A549 (cell line): ENCODE data around the gene ECE1. TPM values are rescaled to one million over a fixed set of nuclear protein-coding genes. Genes with fewer than 3 reads are reported as not detected.

Experiments
- ATAC-seq, 2 experiments: fragments of 200-7000 bp in 1 of 2; fragments of >200 bp in 1 of 2; cut with Nextera tagmentation in 1 of 2; cut with Tn5 transposase in 1 of 2; 3 replicates each; pipeline versions ENCODE4 v1.8.0 to v1.9.1; 2018 to 2020; ENCODE audit warnings: mild to moderate bottlenecking in 1 of 2, moderate library complexity in 1 of 2
- CTCF ChIA-PET: fragments of 300-600 bp; sonication (Branson Sonifier 250); formaldehyde crosslinking; extraction: SDS; loops from one replicate; lab custom pipeline; 2021; ENCODE audit warnings: antibody characterized with exemption, inconsistent platforms; lab: Yijun Ruan, JAX
- POLR2A ChIA-PET: fragments of 350-600 bp; formaldehyde crosslinking; extraction: SDS; loops from one replicate; lab custom pipeline; 2021; ENCODE audit warnings: antibody characterized with exemption, inconsistent platforms; lab: Yijun Ruan, JAX
- DNase-seq, 2 experiments: peaks; one replicate each; pipeline versions ENCODE4 v3.0.0 to v3.0.0-alpha.2; 2011 to 2016; ENCODE audit warnings: low read depth in 1 of 2, low spot score in 1 of 2
- FAIRE-seq: peaks from 2 replicates; lab custom pipeline; 2011; peaks lifted over from hg19 to GRCh38; lab: Jason Lieb, UNC
- H3K27ac ChIP-seq, 2 experiments: fragments of >200 bp; sonication (Bioruptor Twin); formaldehyde crosslinking; 3 replicates each; pipeline ENCODE4 v1.5.1; 2016 to 2017
- H3K4me1 ChIP-seq: fragments of >200 bp; sonication (Bioruptor Twin); formaldehyde crosslinking; 3 replicates; pipeline ENCODE4 v1.6.1; 2016
- H3K4me2 ChIP-seq: fragments of >200 bp; sonication (Bioruptor Twin); formaldehyde crosslinking; 3 replicates; pipeline ENCODE4 v1.6.1; 2016
- H3K4me3 ChIP-seq: fragments of >200 bp; sonication (Bioruptor Twin); formaldehyde crosslinking; 3 replicates; pipeline ENCODE4 v1.5.1; 2016
- H3K9me3 ChIP-seq: fragments of >200 bp; sonication (Bioruptor Twin); formaldehyde crosslinking; 3 replicates; pipeline ENCODE4 v1.6.1; 2016
- CBX8 ChIP-seq: fragments of 200-600 bp; sonication (generic); IDR thresholded peaks from 2 replicates; pipeline ENCODE4 v1.6.1; 2016
- E2F6 ChIP-seq: IDR thresholded peaks from 2 replicates; pipeline ENCODE4 v1.6.1; 2012; ENCODE audit warnings: low read depth, borderline replicate concordance
- EP300 ChIP-seq, 2 experiments: fragments of >200 bp; sonication (Bioruptor Twin); formaldehyde crosslinking; IDR thresholded peaks; 2 replicates in 1 of 2; 3 replicates in 1 of 2; pipeline ENCODE4 v1.6.1; 2016 to 2017
- ESRRA ChIP-seq: fragments of 150-350 bp; IDR thresholded peaks from 2 replicates; pipeline ENCODE4 v1.6.1; 2014; ENCODE audit warnings: mild to moderate bottlenecking, low read length, borderline replicate concordance
- FOSL2 ChIP-seq, 2 experiments: fragments of 450-650 bp in 1 of 2; fragments of >200 bp in 1 of 2; sonication (Bioruptor Twin) in 1 of 2; formaldehyde crosslinking; IDR thresholded peaks; 2 replicates each; pipeline versions ENCODE4 v1.5.0 to v1.6.1; 2016 to 2020; ENCODE audit warnings: mild to moderate bottlenecking in 1 of 2, moderate library complexity in 1 of 2
- HDAC2 ChIP-seq: fragments of 200-600 bp; sonication (generic); IDR thresholded peaks from 2 replicates; pipeline ENCODE4 v1.6.1; 2016
- HOXA7 ChIP-seq: fragments of 250-450 bp; sonication (Bioruptor Pico); IDR thresholded peaks from 2 replicates; pipeline ENCODE4 v1.5.0; 2020; ENCODE audit warnings: mild to moderate bottlenecking, moderate library complexity
- HOXB13 ChIP-seq: fragments of 250-450 bp; sonication (Bioruptor Pico); IDR thresholded peaks from 2 replicates; pipeline ENCODE4 v1.5.0; 2020; ENCODE audit warnings: low read depth, mild to moderate bottlenecking, moderate library complexity
- JUN ChIP-seq, 2 experiments: fragments of >200 bp; sonication (Bioruptor Twin); formaldehyde crosslinking; IDR thresholded peaks; 2 replicates in 1 of 2; 3 replicates in 1 of 2; pipeline ENCODE4 v1.6.1; 2016 to 2017
- JUNB ChIP-seq: fragments of >200 bp; sonication (Bioruptor Twin); formaldehyde crosslinking; IDR thresholded peaks from 2 replicates; pipeline ENCODE4 v1.6.1; 2016
- MAZ ChIP-seq: fragments of 150-350 bp; IDR thresholded peaks from 2 replicates; pipeline ENCODE4 v1.6.1; 2014; ENCODE audit warnings: antibody characterized with exemption, low read depth, low read length, borderline replicate concordance
- MYC ChIP-seq: IDR thresholded peaks from 2 replicates; pipeline ENCODE4 v1.6.1; 2012; ENCODE audit warnings: mild to moderate bottlenecking, inconsistent platforms, low read length, improper control_type of control experiment, borderline replicate concordance
- NPAS2 ChIP-seq: fragments of 250-450 bp; sonication (Bioruptor Pico); IDR thresholded peaks from 2 replicates; pipeline ENCODE4 v1.8.0; 2022; ENCODE audit warnings: mild to moderate bottlenecking, moderate library complexity, borderline replicate concordance
- POLR2A ChIP-seq: IDR thresholded peaks from 2 replicates; pipeline ENCODE4 v1.6.1; 2012; ENCODE audit warnings: mild to moderate bottlenecking, low read length
- POLR2AphosphoS2 ChIP-seq: conservative IDR thresholded peaks from 2 replicates; pipeline ENCODE4 v1.6.1; 2012; ENCODE audit warnings: low read length, improper control_type of control experiment, inconsistent platforms
- RFX5 ChIP-seq: fragments of 450-650 bp; IDR thresholded peaks from 2 replicates; pipeline ENCODE4 v1.7.1; 2014; ENCODE audit warnings: antibody characterized with exemption, mild to moderate bottlenecking, moderate library complexity
- RNF2 ChIP-seq: fragments of 200-600 bp; sonication (generic); IDR thresholded peaks from 2 replicates; pipeline ENCODE4 v1.6.1; 2016; ENCODE audit warnings: low read depth, mild to moderate bottlenecking, antibody characterized with exemption, moderate library complexity, borderline replicate concordance
- TFCP2L1 ChIP-seq: fragments of 250-450 bp; sonication (Bioruptor Pico); IDR thresholded peaks from 2 replicates; pipeline ENCODE4 v1.5.0; 2021; ENCODE audit warnings: mild to moderate bottlenecking
- TP53 ChIP-seq: fragments of 250-450 bp; sonication (Bioruptor Pico); IDR thresholded peaks from 2 replicates; pipeline ENCODE4 v1.5.0; 2021; ENCODE audit warnings: mild to moderate bottlenecking, moderate library complexity
- ZFP36 ChIP-seq: fragments of 450-650 bp; IDR thresholded peaks from 2 replicates; pipeline ENCODE4 v1.6.1; 2014; ENCODE audit warnings: borderline replicate concordance; ENCODE audit not compliant: partially characterized antibody
- ZSCAN20 ChIP-seq: fragments of 250-450 bp; sonication (Bioruptor Pico); IDR thresholded peaks from 2 replicates; pipeline ENCODE4 v1.8.0; 2022; ENCODE audit warnings: mild to moderate bottlenecking, moderate library complexity
- WGBS: methylation state at CpG from one replicate; pipeline ENCODE4 v1.1.6; 2017; ENCODE audit errors: missing lambda C conversion rate; 5-methylcytosine and 5-hydroxymethylcytosine counted together
- polyA plus RNA-seq, 4 experiments: library from polyadenylated mRNA; depleted of rRNA in 3 of 4; stranded (reverse); fragments of >200 nt; fragmentation: RNase III in 1 of 4; extraction: RNeasy Plus Mini Kit Qiagen cat#74134 plus additional on column Dnase treatment in 1 of 4; gene quantifications; 2 replicates in 3 of 4; 3 replicates in 1 of 4; pipeline ENCODE4 v1.2.3, GENCODE V29; 2011 to 2017

Gene ECE1
- polyA plus RNA-seq, 2 of the 4 experiments (the other 2 are of a cell fraction): 45.7 to 86.4 TPM

- H3K27ac ChIP-seq: no peak overlapping the region
- no peak for TF ChIP-seq EP300 (IDR thresholded peaks at IDR 0.05)
- TF ChIP-seq MYC: no peak
- no peak for TF ChIP-seq TP53 (CRISPR knock-in tag)
- no peak for TF ChIP-seq TFCP2L1 (CRISPR knock-in tag)
- no peak for TF ChIP-seq JUN (IDR thresholded peaks at IDR 0.05)
- no peak for TF ChIP-seq POLR2AphosphoS2
- TF ChIP-seq RNF2: no peak
- POLR2A ChIA-PET: no interaction called here
- no peak for DNase-seq
- no peak for FAIRE-seq
- H3K4me1 ChIP-seq: peaks cover 6% of the 10 kb centered on the region; the same call in 1 of the 3 replicates
- H3K4me3 ChIP-seq: no peak overlapping the region
- CTCF ChIA-PET: interaction anchor here (1.0 to 8.4 kb wide), 8 partner anchors 11 to 142 kb away, joined by 3 to 82 read pairs (median 7); no protein-coding TSS in a partner anchor
- no peak overlapping the region for H3K4me2 ChIP-seq
- no peak for ATAC-seq
- H3K9me3 ChIP-seq: no peaks in the 10 kb centered on the region
- 96% methylated on average over 8 of the region's 10 CpGs for WGBS
Measured at GRCh38 chr1:21244154-21244553, 46.1 kb downstream of the ECE1 start.

DNA sequence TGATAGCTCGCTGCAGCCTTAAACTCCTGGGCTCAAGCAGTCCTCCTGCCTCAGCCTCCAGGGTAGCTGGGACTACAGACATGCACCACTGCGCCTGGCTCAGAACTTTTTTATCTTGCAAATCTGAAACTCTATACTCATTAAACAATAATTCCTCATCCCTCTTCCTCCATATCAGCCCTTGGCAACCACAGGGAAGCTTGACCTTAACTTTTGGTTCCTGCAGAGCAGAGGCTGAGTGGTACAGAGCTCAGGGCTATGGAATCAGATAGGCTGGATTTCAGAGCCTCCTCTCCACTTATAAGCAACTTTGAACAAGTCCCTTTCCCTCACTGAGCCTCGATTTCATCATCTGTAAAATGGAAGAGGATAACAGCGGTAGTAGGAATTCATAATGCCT is 47.4 kb downstream of the ECE1 start:
- CTCF ChIA-PET: interaction anchor here (0.6 to 8.4 kb wide), 5 partner anchors 9 to 225 kb away, joined by 3 to 82 read pairs (median 36); no protein-coding TSS in a partner anchor
- ATAC-seq (no peak), FAIRE-seq (no peak)

GRCh38 chr1:21241771-21242581 is 48.3 kb downstream of the ECE1 start:
- H3K4me3 ChIP-seq: no peak overlapping the region
- POLR2A ChIA-PET: no interaction called here
- WGBS: 85% methylated on average over 11 of the region's 12 CpGs
- no peak for DNase-seq
- ATAC-seq: no peak
- no peaks in the 10 kb centered on the region for H3K9me3 ChIP-seq
- no peaks in the 10 kb centered on the region for H3K4me1 ChIP-seq
- H3K4me2 ChIP-seq: no peak overlapping the region
- CTCF ChIA-PET: interaction anchor here (2.1 to 8.4 kb wide), 5 partner anchors 8 to 128 kb away, joined by 8 to 82 read pairs (median 36); no protein-coding TSS in a partner anchor
- no peak for FAIRE-seq
- no peak overlapping the region for H3K27ac ChIP-seq
- no peak for TF ChIP-seq MYC
- TF ChIP-seq, all 56 proteins: peak for 0

More for the DNA sequence above, 47.4 kb downstream of the ECE1 start:
- TF ChIP-seq HDAC2: no peak
- TF ChIP-seq RFX5: no peak
- no peak for TF ChIP-seq HOXA7 (CRISPR knock-in tag)
- TF ChIP-seq EP300 (IDR thresholded peaks at IDR 0.05): no peak
- no peak for TF ChIP-seq ZFP36
- TF ChIP-seq NPAS2 (CRISPR knock-in tag): no peak
- TF ChIP-seq MAZ: no peak
- TF ChIP-seq ZSCAN20 (CRISPR knock-in tag): no peak
- no peak for TF ChIP-seq JUN (IDR thresholded peaks at IDR 0.05)
- TF ChIP-seq HOXB13 (CRISPR knock-in tag): no peak
- TF ChIP-seq ESRRA: no peak
- no peak for TF ChIP-seq CBX8
- no peak for TF ChIP-seq MYC
- no peak for TF ChIP-seq FOSL2 (IDR thresholded peaks at IDR 0.05)
- TF ChIP-seq FOSL2 (CRISPR knock-in tag; IDR thresholded peaks at IDR 0.05): no peak
- no peak for TF ChIP-seq JUNB
- TF ChIP-seq E2F6: no peak
- no peak for TF ChIP-seq POLR2A
- no peak for TF ChIP-seq TP53 (CRISPR knock-in tag)
- Histone ChIP-seq H3K9me3 (no peaks in the 10 kb centered on the region), H3K4me1 (peaks cover 1% of the 10 kb centered on the region; the same call in 1 of the 3 replicates), H3K27ac (no peak overlapping the region), H3K4me3 (no peak overlapping the region), H3K4me2 (no peak overlapping the region)
- 72% methylated on average over 4 of the region's 4 CpGs for WGBS
- POLR2A ChIA-PET: no interaction called here
- DNase-seq: no peak
